Suprapubic skin (tissue), 4 donors: ENCODE data around the gene HSDL2. TPM values are rescaled to one million over a fixed set of nuclear protein-coding genes. Genes with fewer than 3 reads are reported as not detected.
"Not testable (repeated sequence)": the region's sequence is repeated elsewhere in the genome, so short reads cannot be mapped to it uniquely, and the experiment has no call there.

Experiments used
- DNase-seq, 2 donors: peaks; one replicate each; pipeline ENCODE4 v3.0.0-alpha.2; 2019; ENCODE audit warnings: low spot score in 2 of 2
- H3K27ac ChIP-seq: fragments of 200-600 bp; sonication (generic); one replicate; pipeline ENCODE4 v1.5.1; 2019
- H3K27me3 ChIP-seq: fragments of 200-600 bp; sonication (generic); one replicate; pipeline ENCODE4 v1.5.1; 2019
- H3K36me3 ChIP-seq: fragments of 200-600 bp; sonication (generic); one replicate; pipeline ENCODE4 v1.5.1; 2019
- H3K4me1 ChIP-seq: fragments of 200-600 bp; sonication (generic); one replicate; pipeline ENCODE4 v1.5.1; 2019
- H3K4me3 ChIP-seq: fragments of 200-600 bp; sonication (generic); one replicate; pipeline ENCODE4 v1.5.1; 2019; ENCODE audit warnings: mild to moderate bottlenecking
- H3K9me3 ChIP-seq: fragments of 200-600 bp; sonication (generic); one replicate; pipeline ENCODE4 v1.5.1; 2019
- EP300 ChIP-seq: sonication (generic); formaldehyde crosslinking; IDR thresholded peaks from one replicate; pipeline ENCODE4 v1.6.1; 2017; ENCODE audit warnings: antibody characterized with exemption
- POLR2A ChIP-seq, 2 donors: fragments of 450-650 bp; IDR thresholded peaks; one replicate each; pipeline ENCODE4 v1.6.1; 2017; ENCODE audit warnings: antibody characterized with exemption in 2 of 2, mild to moderate bottlenecking in 2 of 2, moderate library complexity in 2 of 2
- POLR2AphosphoS5 ChIP-seq, 3 donors: sonication (generic); formaldehyde crosslinking; IDR thresholded peaks; one replicate each; pipeline ENCODE4 v1.6.1; 2017; ENCODE audit warnings: antibody characterized with exemption in 3 of 3
- WGBS: methylation state at CpG from one replicate; pipeline ENCODE4 v1.1.5; 2018; 5-methylcytosine and 5-hydroxymethylcytosine counted together
- total RNA-seq, 4 donors: library from RNA; depleted of rRNA; stranded (reverse); fragments of >200 nt; gene quantifications; one replicate each; pipeline ENCODE4 v1.1.0, GENCODE V29; 2016
- TF ChIP-seq, protein P1 (sequence below), 2 donors: fragments of 200-600 bp in 1 of 2; fragments of 450-650 bp in 1 of 2; sonication (generic) in 1 of 2; IDR thresholded peaks; one replicate each; pipeline ENCODE4 v1.5.1; 2016 to 2019; ENCODE audit warnings: antibody characterized with exemption in 2 of 2, mild to moderate bottlenecking in 1 of 2, moderate library complexity in 1 of 2

HSDL2 gene
- total RNA-seq, 4 donors from 2014 or later = 32.5 to 46.1 (median 33.2) TPM

DNA sequence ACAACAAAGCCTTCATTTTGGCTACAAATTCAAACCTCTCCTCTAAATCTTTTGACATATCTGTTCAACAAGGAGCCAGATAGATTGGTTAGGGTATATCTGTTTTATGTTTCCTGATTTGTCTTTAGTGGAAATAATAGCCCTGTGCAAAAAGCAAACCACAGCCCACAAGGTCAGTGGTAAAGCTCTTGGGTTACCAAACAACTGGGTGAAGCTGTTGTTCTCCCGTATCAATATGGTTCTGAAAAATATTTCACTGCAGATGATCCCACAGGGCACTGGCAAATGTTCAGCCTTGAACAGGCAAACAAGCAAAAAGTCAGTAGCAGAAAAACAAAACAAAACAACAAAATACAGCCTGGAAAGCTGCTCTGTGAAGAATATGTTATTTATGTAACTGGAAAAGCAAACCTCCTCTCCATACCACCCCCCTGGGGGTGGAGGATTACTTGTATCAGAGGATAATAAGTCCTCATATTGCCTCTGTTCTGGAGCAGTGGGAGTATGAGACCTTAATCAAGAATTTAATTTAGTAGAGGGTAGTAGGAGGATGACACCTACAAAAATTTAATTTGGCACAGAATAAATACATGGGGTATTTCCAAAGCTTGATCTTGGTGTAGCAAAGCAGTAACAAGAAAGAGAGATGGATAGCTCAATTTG lies 25.7 kb upstream of the HSDL2 start:
- Histone ChIP-seq H3K27ac (no peak overlapping the region), H3K4me1 (peaks cover 2% of the 10 kb centered on the region), H3K27me3 (no peaks in the 10 kb centered on the region), H3K4me3 (no peak overlapping the region), H3K9me3 (no peaks in the 10 kb centered on the region), H3K36me3 (no peaks in the 10 kb centered on the region)
- no peak for DNase-seq
- no peak for TF ChIP-seq POLR2A (IDR thresholded peaks at IDR 0.05)
- TF ChIP-seq, protein P1, sequence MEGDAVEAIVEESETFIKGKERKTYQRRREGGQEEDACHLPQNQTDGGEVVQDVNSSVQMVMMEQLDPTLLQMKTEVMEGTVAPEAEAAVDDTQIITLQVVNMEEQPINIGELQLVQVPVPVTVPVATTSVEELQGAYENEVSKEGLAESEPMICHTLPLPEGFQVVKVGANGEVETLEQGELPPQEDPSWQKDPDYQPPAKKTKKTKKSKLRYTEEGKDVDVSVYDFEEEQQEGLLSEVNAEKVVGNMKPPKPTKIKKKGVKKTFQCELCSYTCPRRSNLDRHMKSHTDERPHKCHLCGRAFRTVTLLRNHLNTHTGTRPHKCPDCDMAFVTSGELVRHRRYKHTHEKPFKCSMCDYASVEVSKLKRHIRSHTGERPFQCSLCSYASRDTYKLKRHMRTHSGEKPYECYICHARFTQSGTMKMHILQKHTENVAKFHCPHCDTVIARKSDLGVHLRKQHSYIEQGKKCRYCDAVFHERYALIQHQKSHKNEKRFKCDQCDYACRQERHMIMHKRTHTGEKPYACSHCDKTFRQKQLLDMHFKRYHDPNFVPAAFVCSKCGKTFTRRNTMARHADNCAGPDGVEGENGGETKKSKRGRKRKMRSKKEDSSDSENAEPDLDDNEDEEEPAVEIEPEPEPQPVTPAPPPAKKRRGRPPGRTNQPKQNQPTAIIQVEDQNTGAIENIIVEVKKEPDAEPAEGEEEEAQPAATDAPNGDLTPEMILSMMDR (IDR thresholded peaks at IDR 0.05) = no peak
- TF ChIP-seq EP300 = no peak
- TF ChIP-seq POLR2AphosphoS5 (IDR thresholded peaks at IDR 0.05) = no peak
- 43% methylated on average over 1 of the region's 1 CpG for WGBS

DNA sequence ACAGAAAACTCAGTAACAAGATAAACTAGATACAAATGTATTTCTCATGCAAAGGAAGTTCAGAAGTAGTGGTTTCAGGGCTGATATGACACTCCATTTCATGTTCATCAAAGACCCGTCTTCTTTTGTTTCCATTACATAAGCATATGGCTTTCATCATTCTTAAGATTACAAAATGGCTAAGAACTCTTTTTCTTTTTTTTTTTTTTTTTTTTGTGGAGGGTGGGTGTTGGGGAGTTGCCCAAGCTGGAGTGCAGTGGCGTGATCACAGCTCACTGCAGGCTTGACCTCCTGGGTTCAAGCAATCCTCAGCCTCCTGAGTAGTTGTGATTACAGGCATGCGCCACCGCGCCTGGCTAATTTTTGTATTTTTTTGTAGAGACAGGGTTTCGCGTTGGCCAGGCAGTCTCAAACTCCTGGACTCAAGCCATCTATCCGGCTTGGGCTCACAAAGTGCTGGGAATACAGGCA lies 24.4 kb upstream of the HSDL2 start:
- no peak for DNase-seq
- 74% methylated on average over 8 of the region's 8 CpGs for WGBS

DNA sequence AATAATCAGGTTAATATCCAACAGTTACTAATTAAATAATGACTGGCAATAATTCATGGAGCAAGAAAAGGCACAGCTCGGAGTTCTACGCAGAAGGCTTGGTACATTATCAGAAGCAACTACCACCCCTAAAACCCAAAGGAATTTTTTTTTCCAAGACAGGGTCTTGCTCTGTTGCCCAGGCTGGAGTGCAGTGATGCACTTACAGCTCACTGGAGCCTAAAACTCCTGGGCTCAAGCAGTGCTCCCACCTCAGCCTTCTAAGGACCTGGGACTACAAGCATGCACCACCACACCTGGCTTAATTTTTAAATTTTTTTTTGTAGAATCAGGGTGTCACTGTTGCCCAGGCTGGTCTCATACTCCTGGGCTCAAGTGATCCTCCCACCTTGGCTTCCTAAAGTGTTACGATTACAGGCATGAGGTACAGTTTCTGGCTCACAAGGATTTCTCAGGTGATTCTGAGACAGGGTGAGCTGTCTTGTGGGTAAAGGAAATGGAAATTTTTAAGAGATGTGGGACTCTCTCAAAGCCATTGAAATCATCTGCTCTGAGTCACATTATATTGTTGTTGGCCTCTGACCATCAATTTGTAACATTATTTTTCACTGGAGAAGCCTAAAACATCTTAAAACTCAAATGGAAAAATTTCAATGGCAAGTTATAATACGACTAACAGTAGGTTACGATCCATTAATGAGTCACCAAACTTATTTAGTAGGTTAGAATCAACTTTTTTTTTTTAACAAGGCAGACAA lies 19.7 kb upstream of the HSDL2 start:
- no peak for DNase-seq
- H3K4me1 ChIP-seq = peaks cover 3% of the 10 kb centered on the region
- no peak overlapping the region for H3K27ac ChIP-seq
- H3K27me3 ChIP-seq = no peaks in the 10 kb centered on the region
- H3K36me3 ChIP-seq = no peaks in the 10 kb centered on the region
- TF ChIP-seq EP300 (no peak), POLR2AphosphoS5 (IDR thresholded peaks at IDR 0.05) (no peak), POLR2A (IDR thresholded peaks at IDR 0.05) (no peak)
- TF ChIP-seq, protein P1 (IDR thresholded peaks at IDR 0.05) = no peak
- WGBS = 63% methylated on average over 5 of the region's 5 CpGs
- H3K9me3 ChIP-seq = no peaks in the 10 kb centered on the region
- no peak overlapping the region for H3K4me3 ChIP-seq

More for the DNA sequence above, 24.4 kb upstream of the HSDL2 start:
- Histone ChIP-seq H3K4me1 (no peaks in the 10 kb centered on the region), H3K27ac (no peak overlapping the region), H3K4me3 (no peak overlapping the region), H3K36me3 (no peaks in the 10 kb centered on the region), H3K27me3 (no peaks in the 10 kb centered on the region), H3K9me3 (no peaks in the 10 kb centered on the region)
- TF ChIP-seq, protein P1 (IDR thresholded peaks at IDR 0.05) = no peak
- TF ChIP-seq POLR2AphosphoS5 (IDR thresholded peaks at IDR 0.05) (no peak), EP300 (no peak), POLR2A (IDR thresholded peaks at IDR 0.05) (no peak)

DNA sequence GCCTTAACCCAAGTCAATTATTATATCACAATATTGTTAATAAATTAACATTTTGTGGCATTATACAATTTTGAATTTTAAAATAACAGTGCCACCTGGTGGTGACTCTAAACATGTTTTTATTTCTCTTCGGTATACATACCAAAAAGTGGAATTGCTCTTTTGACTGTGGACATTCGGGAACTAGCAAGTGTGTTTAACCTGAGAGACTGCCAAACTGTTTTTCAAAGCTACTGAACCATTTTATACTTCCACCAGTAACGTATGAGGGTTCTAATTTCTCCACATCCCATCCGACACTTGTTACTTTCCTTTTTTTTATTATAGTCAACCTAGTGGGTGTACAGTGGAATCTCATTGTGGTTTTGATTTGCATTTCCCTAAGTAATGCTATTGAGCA lies 18.3 kb upstream of the HSDL2 start:
- 15% methylated on average over 4 of the region's 4 CpGs for WGBS
- H3K9me3 ChIP-seq = no peaks in the 10 kb centered on the region
- no peaks in the 10 kb centered on the region for H3K27me3 ChIP-seq
- H3K27ac ChIP-seq = no peak overlapping the region
- H3K4me3 ChIP-seq = no peak overlapping the region
- no peak for DNase-seq
- H3K36me3 ChIP-seq = no peaks in the 10 kb centered on the region
- TF ChIP-seq POLR2A (IDR thresholded peaks at IDR 0.05) = no peak
- TF ChIP-seq, protein P1 (IDR thresholded peaks at IDR 0.05) = peak; percentile 17 to 45
- H3K4me1 ChIP-seq = peaks cover 3% of the 10 kb centered on the region

DNA sequence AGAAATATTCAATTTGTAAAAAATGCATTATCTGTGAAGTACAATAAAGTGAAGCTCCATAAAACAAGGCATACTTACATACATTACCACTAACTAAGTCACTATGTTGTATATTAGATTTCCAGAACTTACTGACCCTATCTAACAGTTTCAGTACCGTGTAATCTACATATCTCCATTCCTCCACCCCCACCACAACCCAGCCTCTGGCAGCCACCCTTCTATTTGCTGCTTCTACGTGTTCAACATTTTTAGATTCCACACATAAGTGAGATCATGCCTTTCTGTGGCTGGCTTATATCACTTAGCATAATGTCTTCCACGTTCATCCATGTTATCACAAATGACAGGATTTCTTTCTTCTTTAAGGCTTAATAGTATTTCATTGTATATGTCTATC lies 15.1 kb upstream of the HSDL2 start:
- Histone ChIP-seq H3K9me3 (no peaks in the 10 kb centered on the region), H3K27me3 (no peaks in the 10 kb centered on the region), H3K36me3 (no peaks in the 10 kb centered on the region), H3K27ac (no peak overlapping the region), H3K4me1 (peaks cover 3% of the 10 kb centered on the region), H3K4me3 (no peak overlapping the region)
- no peak for DNase-seq
- 88% methylated on average over 3 of the region's 3 CpGs for WGBS
- TF ChIP-seq EP300 (no peak), POLR2A (IDR thresholded peaks at IDR 0.05) (no peak), POLR2AphosphoS5 (IDR thresholded peaks at IDR 0.05) (no peak)
- TF ChIP-seq, protein P1 (IDR thresholded peaks at IDR 0.05) = no peak

DNA sequence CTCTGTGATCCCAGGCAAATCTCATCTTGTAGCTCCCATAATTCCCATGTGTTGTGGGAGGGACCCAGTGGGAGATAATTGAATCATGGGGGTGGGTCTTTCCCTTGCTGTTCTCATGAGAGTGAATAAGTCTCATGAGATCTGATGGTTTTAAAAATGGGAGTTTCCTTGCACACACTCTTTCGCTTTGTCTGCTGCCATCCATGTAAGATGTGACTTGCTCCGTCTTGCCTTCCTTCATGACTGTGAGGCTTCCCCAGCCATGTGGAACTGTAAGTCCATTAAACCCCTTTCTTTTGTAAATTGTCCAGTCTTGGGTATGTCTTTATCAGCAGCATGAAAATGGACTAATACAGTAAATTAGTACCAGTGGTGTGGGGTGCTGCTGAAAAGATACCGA lies 14.7 kb upstream of the HSDL2 start:
- DNase-seq, H3K9me3 ChIP-seq, H3K27me3 ChIP-seq, H3K36me3 ChIP-seq, H3K4me3 ChIP-seq, H3K4me1 ChIP-seq, H3K27ac ChIP-seq: not testable (repeated sequence)
- 98% methylated on average over 3 of the region's 3 CpGs for WGBS
